Midbrain (tissue), 1 donor: ENCODE measurements around the gene LRRC59.
"Not testable (repeated sequence)": the region's sequence is repeated elsewhere in the genome, so short reads cannot be mapped to it uniquely, and the experiment has no call there.

Experiments
- DNase-seq: peaks from one replicate; lab custom pipeline; 2025; lab: John Stamatoyannopoulos, UW

Gene LRRC59

DNA sequence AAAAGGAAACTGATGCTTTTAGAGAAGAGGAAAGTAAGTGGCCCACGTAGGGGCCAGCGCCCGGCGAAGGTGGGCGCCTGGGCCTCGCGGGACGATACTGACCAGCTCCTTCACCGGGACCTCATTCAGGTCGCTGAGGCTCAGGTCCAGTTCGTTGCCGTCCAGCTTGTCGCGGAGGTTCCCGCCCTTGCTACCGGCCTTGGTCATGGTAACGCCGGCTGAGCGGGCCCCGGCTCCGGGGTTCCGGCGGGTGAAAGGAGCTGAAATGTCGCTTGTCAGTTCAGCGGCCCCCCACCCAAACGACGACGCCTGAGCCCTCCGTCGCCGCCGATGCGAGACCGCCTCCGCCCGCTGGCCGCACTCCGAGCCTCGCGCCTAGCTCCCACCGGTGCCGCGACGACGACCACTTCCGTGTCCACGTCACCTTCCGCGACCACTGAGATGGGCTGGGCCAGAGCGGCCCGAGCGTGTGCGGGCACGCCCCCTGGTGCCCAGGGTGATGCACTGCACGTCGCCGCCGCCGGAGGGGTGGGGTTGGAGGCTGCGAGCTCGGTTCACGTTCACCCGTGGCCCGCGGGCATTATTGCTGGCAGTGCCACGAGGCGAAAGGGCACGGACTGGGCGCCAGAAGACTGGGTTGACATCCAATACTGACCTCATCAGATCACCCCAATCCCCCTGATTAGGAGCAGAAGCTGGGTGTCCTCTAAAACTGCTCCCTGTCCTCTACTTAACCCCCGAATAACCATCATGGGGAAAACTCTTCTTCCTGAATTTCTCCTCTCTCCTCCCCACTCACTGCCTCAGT lies at the start of gene LRRC59:
Gene LRRC59, minus strand, starts transcription at position 413 of the 808 bp plus-strand sequence. Its CDS starts 206 bp downstream, at position 207.
- peak; percentile 82 for DNase-seq

DNA sequence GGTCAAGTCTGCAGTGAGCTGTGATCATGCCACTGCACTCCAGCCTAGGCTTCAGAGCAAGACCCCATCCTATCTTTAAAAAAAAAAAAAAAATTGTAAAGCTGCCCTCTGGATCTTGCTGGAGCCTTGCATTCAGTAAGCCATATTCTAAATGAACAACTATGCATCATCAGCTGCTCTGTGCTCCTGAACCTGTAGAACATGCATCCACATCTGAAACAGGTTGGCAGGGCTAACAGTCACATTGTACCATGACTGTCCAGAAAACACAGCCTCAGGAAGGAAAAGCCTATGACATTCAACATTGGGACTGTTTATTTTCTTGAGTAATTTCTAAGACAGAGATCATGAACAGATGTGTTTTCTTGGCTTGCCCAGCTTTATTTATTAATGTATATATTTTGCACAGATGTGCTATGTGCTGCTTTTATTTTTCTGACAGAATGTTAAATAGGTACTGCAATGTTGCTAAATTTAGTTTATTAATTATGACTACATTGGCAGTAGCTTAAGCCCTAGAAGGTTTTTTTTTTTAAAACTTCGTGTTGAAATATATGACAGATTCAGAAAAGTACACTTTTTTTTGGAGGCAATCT lies 48.5 kb upstream of the LRRC59 start:
- no peak for DNase-seq

DNA sequence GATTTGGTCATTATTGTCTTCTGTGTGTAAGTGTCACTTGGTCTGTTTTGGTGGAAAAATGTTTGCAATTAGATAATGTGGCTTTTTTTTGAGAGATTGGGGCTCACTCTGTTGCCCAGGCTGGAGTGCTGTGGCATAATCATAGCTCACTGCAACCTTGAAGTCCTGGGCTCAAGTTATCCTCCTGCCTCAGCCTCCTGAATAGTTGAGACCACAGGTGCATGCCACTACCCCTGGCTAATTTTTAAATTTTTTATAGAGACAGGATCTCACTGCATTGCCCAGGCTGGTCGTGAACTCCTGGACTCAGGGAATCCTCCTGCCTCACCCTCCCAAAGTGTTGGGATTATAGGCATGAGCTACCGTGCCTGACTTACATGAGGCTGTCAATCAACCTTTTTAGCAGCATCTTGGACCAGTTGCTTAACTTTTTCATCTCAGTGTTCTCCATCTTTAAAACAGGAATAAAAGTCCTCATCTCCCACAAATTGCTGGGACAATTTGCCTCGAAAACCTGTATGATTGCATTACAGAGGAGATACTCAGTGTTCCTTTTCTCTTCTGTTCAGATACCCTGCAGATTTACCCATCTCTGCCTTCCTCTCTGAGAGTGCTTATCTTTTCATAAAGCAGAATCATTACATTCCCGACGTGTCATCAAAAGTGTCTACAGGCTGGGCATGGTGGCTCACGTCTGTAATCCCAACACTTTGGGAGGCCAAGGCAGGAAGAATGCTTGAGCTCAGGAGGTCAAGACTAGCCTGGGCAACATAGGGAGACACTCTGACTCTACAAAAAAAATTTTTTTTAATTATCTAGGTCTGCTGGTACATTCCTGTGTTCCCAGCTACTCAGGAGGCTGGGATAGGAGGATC lies 47.8 kb upstream of the LRRC59 start:
- DNase-seq, result no peak

DNA sequence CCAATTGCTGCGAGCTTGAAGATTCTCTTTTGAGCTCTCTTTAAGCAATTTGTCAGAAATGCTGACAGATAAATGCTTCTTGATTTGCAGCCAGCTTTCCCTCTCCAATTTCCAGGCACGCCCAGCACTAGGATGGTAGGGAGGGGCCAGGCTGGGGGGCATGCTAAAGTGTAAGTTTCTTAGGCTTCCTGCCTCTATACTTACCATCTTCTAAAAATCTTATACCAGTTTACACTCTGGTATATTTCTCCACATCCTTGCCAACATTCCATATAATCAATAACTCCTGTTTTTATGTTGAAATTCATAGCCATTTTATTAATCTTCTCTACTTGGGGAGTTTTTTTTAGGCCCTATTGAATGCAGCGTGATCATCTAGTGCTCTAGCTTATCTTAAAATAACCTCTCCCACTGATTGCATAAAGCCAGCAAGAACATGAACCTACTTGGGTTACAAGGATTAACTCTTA lies 46.2 kb upstream of the LRRC59 start:
- no peak for DNase-seq

DNA sequence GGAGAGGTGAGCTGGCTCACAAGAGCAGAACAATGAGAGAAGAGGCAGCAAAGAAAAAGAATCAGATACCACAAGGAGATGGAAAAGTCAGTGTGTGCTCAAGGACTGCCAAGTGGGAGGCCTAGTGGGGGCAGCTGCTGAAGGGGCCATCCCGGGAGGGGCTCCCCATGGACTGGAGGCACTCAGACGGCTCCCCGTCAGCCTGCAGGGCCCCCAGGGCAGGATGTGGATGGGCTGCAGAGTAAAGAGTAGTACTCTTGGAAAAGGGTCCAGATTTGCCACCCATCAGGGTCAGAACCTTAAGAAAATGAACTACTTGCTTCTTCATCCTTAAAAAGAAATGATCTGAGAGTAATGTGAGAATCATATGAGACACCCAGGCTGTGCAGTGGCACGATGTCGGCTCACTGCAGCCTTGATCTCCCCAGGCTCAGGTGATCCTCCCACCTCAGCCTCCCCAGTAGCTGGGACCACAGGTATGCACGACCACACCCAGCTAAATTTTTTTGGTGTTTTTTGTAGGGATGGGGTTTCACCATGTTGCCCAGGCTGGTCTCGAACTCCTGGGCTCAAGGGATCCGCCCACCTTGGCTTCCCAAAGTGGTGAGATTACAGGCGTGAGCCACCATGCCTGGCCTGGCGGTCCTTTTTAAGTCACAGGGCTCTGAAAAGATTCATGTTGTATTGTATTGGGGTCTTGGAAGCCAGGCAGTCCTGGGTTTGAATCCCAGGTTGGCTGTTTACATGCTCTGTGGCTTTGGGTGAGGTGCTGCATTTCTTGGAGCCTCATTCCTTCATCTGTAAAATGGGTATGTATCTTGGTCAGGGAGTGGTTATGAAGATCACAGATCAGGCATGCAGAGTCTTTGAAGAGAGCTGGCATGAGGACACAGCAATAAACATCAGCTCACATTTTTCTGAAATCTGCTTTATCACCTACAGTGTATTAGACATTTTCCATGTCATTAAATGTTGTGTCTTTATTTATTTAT lies 43.8 kb upstream of the LRRC59 start:
- DNase-seq, result no peak

DNA sequence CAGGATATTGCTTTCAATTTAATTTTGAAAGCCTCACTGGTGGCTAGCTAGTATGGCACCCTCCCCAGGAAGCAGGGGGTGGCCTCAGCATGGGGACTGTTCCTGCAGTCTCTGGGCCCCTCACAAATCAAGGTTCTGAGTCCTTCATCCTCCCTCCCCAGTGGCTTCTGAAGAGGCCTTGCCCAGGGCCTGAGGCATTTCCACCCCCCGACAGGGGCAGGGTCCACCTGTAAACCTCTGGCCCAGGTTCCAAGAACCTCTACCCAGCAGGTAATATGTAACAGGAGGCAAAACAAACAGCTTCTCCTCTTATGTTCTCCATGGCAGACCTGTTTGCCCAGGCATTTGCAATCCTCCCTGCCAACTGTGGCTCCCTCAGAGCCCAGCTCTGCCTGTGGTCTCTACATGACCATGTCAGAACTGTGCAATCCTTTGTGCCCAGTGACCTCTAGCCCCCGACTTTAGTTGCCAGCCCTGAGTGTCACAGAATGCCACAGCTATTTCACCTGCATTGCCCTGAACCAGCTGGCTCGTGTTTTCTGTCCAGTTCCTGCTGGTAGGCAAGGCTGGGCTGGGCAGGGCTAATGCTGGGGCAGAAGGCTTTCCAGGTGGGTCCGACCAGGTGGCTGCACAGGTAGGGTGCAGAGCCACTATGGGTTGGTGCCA lies 43.0 kb upstream of the LRRC59 start:
- no peak for DNase-seq

DNA sequence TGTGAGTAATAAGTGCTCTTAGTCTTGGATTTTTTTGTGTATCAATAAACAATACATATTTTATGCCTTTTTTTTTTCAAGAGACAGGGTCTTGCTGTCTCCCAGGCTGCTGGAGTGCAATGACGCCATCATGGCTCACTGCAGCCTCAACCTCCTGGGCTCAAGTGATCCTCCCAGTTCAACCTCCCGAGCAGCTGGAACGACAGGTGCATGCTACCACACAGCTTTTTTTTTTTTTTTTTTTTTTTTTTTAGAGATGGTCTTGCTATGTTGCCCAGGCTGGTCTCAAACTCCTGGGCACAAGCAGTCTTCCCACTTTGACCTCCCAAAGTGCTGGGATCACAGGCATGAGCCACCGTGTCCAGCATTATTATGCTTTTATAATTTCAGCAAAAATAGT lies 41.7 kb upstream of the LRRC59 start:
- DNase-seq, result no peak

DNA sequence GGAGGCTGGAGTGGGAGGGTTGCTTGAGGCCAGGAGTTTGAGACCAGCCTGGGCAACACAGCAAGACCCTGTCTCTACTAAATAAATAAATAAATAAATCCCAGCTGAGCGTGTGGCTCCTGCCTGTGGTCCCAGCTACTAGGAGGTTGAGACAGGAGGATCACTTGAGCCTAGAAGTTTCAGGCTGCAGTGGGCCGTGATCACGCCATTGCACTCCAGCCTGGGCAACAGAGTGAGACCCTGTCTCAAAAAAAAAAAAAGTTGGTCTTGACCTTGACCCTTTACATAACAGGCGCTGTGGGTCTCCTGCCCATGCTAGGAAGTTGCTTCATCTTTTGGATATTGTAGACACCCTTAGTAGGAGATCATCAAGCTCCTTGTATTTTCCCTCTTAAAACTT lies 40.1 kb upstream of the LRRC59 start:
- DNase-seq, result no peak

DNA sequence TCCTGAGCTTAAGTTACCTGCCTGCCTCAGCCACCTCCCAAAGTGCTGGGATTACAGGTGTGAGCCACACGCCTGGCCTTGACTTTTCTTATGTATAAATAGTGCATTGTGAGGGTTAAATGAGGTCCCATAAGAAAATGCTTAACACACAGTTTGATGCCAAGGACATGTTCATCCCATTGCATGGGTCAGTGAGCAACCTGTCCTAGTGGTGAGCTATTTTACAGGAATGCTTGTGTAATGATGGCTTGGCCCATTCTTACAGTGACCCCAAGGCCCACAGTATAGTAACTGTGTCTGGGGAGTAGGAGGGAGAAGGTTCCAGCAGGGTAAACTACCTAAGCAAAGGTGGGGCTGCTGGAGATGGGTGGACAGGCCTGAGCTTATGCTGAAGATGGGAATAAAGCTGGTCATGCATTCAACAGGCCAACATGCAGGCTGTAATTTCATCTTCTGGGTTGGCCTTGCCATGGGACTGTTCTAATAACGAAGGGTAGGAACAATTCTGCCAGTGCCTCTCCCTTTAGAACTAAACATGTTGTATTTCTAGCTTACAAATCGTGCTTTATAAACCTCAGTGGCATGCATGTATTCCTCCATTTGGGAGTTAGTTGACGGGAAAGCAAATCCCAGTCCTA lies 34.9 kb upstream of the LRRC59 start:
- DNase-seq, result no peak

DNA sequence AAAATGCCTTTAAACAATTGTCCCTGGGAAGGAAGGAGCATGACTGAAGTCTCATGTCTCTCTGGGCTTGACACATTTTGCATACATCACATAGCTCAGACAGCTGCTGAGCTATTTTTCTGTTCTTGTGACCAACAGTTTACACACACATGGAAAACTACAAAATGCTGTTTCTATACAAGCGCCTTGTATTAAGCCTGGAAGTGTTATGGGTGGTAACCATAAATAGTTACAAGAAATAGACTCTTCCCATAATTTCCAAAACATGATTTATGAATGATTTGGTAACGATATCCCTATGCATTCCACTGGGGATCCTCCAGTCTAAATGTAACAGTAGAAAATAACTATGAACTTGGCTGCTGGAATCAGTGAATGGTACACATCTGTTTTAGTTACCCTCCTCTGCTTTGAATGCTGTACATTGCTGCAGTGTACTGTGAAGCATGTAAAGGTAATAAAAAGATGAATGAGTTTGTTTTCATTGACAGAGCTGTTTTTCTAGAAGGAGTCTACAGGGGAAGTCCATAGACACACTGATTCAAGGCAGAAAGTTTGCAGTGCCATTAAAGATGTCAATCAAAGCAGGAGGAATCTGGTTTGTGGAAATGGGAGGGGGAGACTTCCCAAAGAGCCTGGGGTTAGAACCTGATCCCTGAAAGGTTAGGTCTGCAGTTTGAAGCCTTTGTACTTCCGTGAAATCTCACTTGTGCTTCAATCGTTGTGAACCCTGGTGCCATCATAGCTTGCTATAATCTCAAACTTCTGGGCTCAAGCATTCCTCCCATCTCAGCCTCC lies 33.7 kb upstream of the LRRC59 start:
- no peak for DNase-seq

DNA sequence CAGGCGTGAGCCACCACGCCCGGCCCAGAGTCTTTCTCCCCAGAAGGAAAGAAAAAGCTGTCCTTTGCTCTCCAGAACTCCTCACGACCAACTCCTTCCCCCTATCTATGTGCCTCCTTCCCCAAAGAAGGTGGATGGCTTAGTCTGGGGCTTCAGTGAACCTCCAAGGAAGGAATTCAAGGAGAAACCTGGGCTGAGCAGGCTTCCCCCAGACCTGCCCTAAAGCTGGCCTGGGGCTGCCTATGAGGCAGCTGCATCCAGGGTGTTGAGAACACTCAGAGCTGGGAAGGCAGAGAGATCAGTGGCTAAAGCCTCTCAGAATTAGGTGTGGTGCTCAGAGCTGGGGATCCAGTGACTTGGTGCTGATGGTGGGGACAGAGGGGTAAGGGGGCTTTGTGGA lies 32.5 kb upstream of the LRRC59 start:
- no peak for DNase-seq

DNA sequence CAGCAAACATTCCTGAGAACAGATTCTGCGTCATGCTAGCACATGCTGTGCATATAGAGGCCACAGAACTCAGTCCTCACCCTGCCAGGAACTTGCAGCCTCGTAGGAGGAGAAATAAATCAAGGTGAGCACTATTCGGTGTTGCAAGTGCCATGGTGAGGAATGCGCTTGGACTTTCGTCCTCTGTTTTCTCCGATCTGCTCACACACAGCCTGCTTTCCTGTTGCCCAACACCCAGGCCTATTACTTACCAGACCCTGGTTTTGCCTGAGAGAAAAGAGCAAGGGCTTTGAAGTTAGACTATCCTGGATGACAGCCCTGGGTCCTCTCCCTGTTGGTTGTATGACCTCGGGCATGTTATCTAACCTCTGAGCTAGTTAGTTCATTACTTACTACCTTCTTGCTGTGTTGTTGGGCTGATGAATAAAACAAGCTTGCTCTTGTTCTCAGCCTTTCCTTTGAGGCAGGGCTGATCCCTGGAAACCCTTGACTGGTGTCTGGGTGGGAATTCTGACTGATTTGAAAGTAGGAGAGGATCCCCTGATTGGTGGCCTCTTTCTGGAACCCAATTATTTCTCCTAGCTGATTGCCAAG lies 31.6 kb upstream of the LRRC59 start:
- DNase-seq, result no peak

DNA sequence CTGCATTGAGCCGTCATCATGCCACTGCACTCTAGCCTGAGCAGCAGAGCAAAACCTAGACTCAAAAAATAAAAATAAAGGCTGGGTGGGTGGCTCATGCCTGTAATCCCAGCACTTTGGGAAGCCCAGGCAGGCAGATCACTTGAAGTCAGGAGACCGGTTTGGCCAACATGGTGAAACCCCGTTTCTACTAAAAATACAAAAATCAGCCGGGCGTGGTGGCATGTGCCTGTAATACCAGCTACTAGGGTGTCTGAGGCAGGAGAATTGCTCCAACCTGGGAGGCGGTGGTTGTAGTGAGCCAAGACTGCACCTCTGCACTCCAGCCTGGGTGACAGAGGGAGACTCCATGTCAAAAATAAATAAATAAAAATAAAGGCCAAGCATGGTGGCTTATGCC lies 30.8 kb upstream of the LRRC59 start:
- not testable (repeated sequence) for DNase-seq

DNA sequence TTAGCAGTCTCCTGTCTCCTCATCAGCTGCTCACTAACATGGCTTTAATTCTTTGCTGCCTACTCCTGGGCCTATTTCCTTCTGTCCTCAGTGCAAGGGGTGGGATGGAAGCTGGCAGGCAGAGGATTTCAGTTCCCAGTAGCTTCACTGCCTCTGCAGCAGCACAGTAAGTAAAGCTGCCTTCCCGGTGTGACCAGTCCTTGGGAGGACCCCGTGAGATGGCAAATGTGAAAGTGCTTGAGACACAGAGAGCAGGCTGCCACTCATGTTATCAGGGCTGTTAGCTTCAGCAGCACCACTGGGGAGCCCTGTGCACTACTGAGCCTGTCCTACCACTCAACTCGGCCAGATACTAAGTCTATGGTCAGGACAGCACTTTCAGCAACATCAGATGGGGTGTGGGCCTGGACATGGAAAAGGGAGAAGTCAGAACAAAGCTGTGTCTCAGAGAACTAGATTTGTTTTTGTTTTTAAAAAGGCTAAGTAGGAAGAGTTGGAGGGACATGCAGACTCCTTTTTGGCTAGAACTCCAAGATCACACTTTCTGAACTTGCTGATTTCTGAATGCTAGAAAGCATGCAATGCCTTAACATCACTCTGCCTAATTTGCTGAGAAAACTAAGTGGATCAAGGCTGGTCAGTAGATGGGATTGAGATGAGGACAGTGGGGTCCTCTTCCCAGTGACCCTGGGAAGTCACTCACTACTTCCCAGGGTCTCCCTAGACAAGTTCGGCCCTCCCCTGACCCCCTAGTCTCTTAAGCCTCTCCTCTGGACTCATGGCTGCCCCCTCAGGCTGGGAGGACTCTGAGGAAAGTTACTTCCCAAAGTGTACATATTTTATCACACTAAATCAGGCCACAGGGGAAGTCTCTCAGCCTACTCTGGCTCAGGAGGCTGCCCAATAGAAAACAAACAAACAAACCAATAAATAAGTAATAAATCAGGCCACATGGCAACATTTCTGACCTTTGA lies 29.8 kb upstream of the LRRC59 start:
- no peak for DNase-seq

DNA sequence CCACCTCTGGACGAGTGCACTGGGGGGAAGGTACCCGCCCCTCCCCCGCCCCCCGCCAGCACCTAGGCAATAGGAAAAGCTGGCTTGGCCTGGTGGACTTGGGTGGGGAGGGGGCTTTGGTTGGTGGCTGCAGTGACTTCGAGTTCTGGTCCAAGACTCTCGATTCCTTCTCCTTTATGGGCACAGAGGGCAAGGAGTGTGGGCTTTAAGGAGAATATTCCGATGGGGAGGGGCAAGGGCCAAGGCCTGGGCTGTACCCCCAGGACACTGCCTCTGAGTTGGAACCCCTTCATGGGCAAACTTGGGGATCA lies 29.1 kb upstream of the LRRC59 start:
- DNase-seq, result no peak

DNA sequence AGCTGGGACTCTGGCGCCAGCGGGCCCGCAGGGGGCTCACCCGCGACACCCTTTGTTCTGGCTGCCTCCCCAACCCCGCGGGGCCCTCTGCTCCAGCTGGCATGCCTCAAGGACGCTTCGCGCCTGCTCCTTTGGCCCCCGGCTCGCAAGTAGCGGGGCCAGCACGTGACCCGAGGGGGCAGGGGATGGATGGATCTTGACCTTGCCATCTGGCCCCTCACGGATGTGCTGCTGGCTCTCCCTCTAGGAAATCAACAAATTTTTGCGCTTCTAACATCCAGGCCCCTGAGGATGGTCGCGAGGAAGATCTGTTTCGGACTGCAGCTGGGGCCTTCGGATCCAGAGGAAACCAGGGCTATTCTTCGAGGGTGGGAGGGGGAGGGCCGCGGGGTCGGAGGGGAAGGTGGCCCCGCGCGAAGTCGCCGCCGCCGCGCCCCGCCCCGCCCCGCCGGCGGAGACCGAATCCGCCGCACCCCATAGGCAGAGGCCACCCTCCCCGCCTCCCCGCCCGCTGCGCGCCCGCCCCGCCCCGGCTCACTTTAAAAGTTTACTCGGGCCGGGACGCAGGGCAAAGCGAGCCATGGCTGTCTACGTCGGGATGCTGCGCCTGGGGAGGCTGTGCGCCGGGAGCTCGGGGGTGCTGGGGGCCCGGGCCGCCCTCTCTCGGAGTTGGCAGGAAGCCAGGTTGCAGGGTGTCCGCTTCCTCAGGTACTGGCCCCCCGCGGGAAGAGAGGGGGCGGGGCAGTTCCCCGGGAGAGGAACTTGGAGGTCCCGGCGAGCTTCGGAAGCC lies 28.6 kb upstream of the LRRC59 start, which contains the start of gene ACSF2:
Gene ACSF2, plus strand, starts transcription at position 537 of the 790 bp plus-strand sequence. Its CDS starts 44 bp downstream, at position 581.
- no peak for DNase-seq
